HepG2 (cell line): ENCODE results near the gene SYNJ2. TPM values are rescaled to one million over a fixed set of nuclear protein-coding genes. Genes with fewer than 3 reads are reported as not detected.

Experiments
- ATAD3A ChIP-seq: sonication (generic); formaldehyde crosslinking; IDR thresholded peaks from 2 replicates; pipeline ENCODE4 v1.4.0; 2020; ENCODE audit warnings: missing genetic modification reagents
- BRCA1 ChIP-seq: sonication (generic); formaldehyde crosslinking; IDR thresholded peaks from 2 replicates; pipeline ENCODE4 v1.4.0; 2020; ENCODE audit warnings: missing genetic modification reagents
- HDAC6 ChIP-seq: fragments of 200-600 bp; sonication (generic); IDR thresholded peaks from 2 replicates; pipeline ENCODE4 v1.7.0; 2017; ENCODE audit warnings: mild to moderate bottlenecking, antibody characterized with exemption, low read length, low read depth
- IRF2 ChIP-seq: IDR thresholded peaks from 2 replicates; pipeline ENCODE4 v1.6.1; 2018; ENCODE audit warnings: missing genetic modification reagents, missing compliant biosample characterization
- KDM3A ChIP-seq: IDR thresholded peaks from 2 replicates; pipeline ENCODE4 v1.6.1; 2018; ENCODE audit warnings: low read depth, missing compliant biosample characterization
- NFYC ChIP-seq: IDR thresholded peaks from 2 replicates; pipeline ENCODE4 v1.6.1; 2016; ENCODE audit warnings: missing genetic modification reagents, missing compliant biosample characterization
- PAX8 ChIP-seq: sonication (generic); formaldehyde crosslinking; IDR thresholded peaks from 2 replicates; pipeline ENCODE4 v1.8.0; 2022; ENCODE audit warnings: mild to moderate bottlenecking, missing genetic modification reagents, borderline replicate concordance
- SIX4 ChIP-seq: sonication (generic); formaldehyde crosslinking; IDR thresholded peaks from 2 replicates; pipeline ENCODE4 v1.4.0; 2020; ENCODE audit warnings: missing genetic modification reagents
- TSC22D2 ChIP-seq: sonication (generic); formaldehyde crosslinking; IDR thresholded peaks from 2 replicates; pipeline ENCODE4 v1.5.1; 2020; ENCODE audit warnings: missing genetic modification reagents, mild to moderate bottlenecking, borderline replicate concordance
- XRCC5 ChIP-seq: fragments of 200-400 bp; formaldehyde crosslinking; optimal IDR thresholded peaks from 2 replicates; pipeline ENCODE3; 2017; ENCODE audit warnings: mild to moderate bottlenecking, low read length
- ZNF383 ChIP-seq: sonication (generic); formaldehyde crosslinking; IDR thresholded peaks from 2 replicates; pipeline ENCODE4 v1.4.0; 2020; ENCODE audit warnings: missing genetic modification reagents, mild to moderate bottlenecking, borderline replicate concordance
- ZNF766 ChIP-seq: sonication (generic); formaldehyde crosslinking; IDR thresholded peaks from 2 replicates; pipeline ENCODE4 v1.5.0; 2020; ENCODE audit warnings: missing genetic modification reagents, borderline replicate concordance
- ZNF773 ChIP-seq: sonication (generic); formaldehyde crosslinking; IDR thresholded peaks from 2 replicates; pipeline ENCODE4 v1.4.0; 2020; ENCODE audit warnings: missing genetic modification reagents, borderline replicate concordance
- polyA plus RNA-seq, 8 experiments: library from polyadenylated mRNA; depleted of rRNA in 3 of 8; stranded (reverse) in 7 of 8; unstranded in 1 of 8; fragments of >200 nt; fragmentation: Illumina TruSeq in 4 of 8; extraction: Trizol in 4 of 8; gene quantifications; 2 replicates each; pipeline versions ENCODE4 v1.2.1 to v1.2.3, GENCODE V29; 2011 to 2016; ENCODE audit warnings: low read depth in 4 of 8, missing spikeins in 1 of 8, mixed read lengths in 1 of 8; ENCODE audit not compliant: insufficient read depth in 1 of 8
- total RNA-seq, 5 experiments: library from RNA; depleted of rRNA; stranded (reverse); fragments of >200 nt; fragmentation: Illumina TruSeq; extraction: Trizol; gene quantifications; 2 replicates each; pipeline ENCODE4 v1.2.3, GENCODE V29; 2016; ENCODE audit warnings: low read depth in 1 of 5
- TF ChIP-seq, protein P1 (sequence below): sonication (generic); formaldehyde crosslinking; IDR thresholded peaks from 2 replicates; pipeline ENCODE4 v1.4.0; 2020; ENCODE audit warnings: missing genetic modification reagents
- TF ChIP-seq, protein P2 (sequence below), 2 experiments: fragments of 450-650 bp in 1 of 2; sonication (generic) in 1 of 2; formaldehyde crosslinking in 1 of 2; IDR thresholded peaks; 2 replicates each; pipeline versions ENCODE4 v1.6.1 to v1.8.0; 2016 to 2022; ENCODE audit warnings: antibody characterized with exemption in 1 of 2, mild to moderate bottlenecking in 1 of 2, missing genetic modification reagents in 1 of 2

Gene SYNJ2
- total and polyA plus RNA-seq, 2 of the 13 experiments (the other 11 are each of a cell fraction or from before 2014, with no cell fraction given): 39.1 to 57.6 TPM

DNA sequence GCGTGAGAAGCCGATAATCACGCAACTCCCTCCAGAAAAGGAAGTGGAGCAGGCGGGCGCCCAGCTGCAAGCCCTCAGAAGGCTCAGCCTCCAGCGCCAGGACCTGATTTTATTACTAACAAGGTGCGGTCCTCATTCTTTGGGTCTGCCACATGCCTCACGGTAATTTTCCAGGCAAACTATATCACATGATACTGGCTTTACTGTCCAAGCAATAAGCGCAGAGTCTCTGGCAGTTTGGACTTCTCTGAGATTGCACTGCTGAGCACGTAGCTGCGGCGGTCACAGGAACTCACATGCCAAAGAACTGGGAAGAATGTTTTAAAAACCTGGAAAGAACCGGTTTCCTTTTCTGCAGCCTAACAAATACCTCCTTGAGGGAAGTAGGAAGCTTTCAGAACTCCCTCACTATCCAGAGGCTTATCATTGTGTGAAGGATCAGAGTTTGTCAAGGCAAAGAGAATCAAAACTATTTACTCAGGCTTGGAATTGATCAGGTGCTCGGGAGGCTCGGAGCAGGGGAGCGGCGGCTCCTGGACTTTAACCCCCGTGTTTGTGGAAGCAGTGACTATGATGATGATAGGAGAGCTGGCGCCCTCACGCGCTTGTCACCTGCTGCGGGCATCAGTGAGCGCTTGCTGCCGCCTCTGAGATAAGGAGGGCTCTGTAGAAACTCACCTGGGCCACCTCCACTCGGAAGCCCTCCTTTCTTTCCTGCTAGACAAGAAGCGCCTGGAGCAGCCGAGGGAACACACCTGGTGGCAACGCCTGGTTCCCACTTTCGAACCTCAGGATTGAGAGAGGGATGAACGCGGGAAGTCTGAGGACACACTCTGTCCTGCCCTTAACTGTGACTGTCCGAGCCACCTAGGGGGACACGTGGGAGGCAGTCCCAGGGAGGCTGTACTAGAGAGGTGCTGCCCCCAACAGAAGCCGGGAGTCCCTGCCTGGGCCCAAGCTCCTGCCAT lies 27.2 kb upstream of the SYNJ2 start (continued):
- TF ChIP-seq, protein P1, sequence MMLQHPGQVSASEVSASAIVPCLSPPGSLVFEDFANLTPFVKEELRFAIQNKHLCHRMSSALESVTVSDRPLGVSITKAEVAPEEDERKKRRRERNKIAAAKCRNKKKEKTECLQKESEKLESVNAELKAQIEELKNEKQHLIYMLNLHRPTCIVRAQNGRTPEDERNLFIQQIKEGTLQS: peak; percentile 45
- TF ChIP-seq SIX4: no peak; the same call in 1 of the 2 replicates
- peak; percentile 64; the same call in 1 of the 2 replicates for TF ChIP-seq ZNF766 (CRISPR knock-in tag)
- TF ChIP-seq ZNF383 (CRISPR knock-in tag): no peak
- TF ChIP-seq TSC22D2 (CRISPR knock-in tag): peak; percentile 69; the same call in 1 of the 2 replicates
- TF ChIP-seq PAX8: no peak
- TF ChIP-seq IRF2 (CRISPR knock-in tag): peak; percentile 43; the same call in 1 of the 2 replicates
- no peak for TF ChIP-seq BRCA1 (CRISPR knock-in tag)
- TF ChIP-seq NFYC (CRISPR knock-in tag): no peak
- peak; percentile 71; the same call in 1 of the 2 replicates for TF ChIP-seq KDM3A (CRISPR knock-in tag)
- 0 out of 2 replicates have a peak, but pooled peaks have one; percentile 22 for TF ChIP-seq ZNF773 (CRISPR knock-in tag)
- TF ChIP-seq HDAC6: no peak
- TF ChIP-seq, protein P2, sequence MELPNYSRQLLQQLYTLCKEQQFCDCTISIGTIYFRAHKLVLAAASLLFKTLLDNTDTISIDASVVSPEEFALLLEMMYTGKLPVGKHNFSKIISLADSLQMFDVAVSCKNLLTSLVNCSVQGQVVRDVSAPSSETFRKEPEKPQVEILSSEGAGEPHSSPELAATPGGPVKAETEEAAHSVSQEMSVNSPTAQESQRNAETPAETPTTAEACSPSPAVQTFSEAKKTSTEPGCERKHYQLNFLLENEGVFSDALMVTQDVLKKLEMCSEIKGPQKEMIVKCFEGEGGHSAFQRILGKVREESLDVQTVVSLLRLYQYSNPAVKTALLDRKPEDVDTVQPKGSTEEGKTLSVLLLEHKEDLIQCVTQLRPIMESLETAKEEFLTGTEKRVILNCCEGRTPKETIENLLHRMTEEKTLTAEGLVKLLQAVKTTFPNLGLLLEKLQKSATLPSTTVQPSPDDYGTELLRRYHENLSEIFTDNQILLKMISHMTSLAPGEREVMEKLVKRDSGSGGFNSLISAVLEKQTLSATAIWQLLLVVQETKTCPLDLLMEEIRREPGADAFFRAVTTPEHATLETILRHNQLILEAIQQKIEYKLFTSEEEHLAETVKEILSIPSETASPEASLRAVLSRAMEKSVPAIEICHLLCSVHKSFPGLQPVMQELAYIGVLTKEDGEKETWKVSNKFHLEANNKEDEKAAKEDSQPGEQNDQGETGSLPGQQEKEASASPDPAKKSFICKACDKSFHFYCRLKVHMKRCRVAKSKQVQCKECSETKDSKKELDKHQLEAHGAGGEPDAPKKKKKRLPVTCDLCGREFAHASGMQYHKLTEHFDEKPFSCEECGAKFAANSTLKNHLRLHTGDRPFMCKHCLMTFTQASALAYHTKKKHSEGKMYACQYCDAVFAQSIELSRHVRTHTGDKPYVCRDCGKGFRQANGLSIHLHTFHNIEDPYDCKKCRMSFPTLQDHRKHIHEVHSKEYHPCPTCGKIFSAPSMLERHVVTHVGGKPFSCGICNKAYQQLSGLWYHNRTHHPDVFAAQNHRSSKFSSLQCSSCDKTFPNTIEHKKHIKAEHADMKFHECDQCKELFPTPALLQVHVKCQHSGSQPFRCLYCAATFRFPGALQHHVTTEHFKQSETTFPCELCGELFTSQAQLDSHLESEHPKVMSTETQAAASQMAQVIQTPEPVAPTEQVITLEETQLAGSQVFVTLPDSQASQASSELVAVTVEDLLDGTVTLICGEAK (IDR thresholded peaks at IDR 0.05): no peak
- TF ChIP-seq, protein P2 (CRISPR knock-in tag; IDR thresholded peaks at IDR 0.05): no peak
- peak; percentile 90 for TF ChIP-seq XRCC5
- TF ChIP-seq ATAD3A: no peak
